ENCODE results near the gene NMNAT2. TPM values are rescaled to one million over a fixed set of nuclear protein-coding genes. Genes with fewer than 3 reads are reported as not detected.
"Not testable (repeated sequence)": the region's sequence is repeated elsewhere in the genome, so short reads cannot be mapped to it uniquely, and the experiment has no call there.

Gene NMNAT2
- total and polyA plus RNA-seq, 2 donors: 0.23 to 0.28 TPM

- H3K9me3 ChIP-seq (ENCODE audit: control insufficient read depth in 2 of 2, insufficient read depth in 1 of 2, low read length in 1 of 2): no peaks in the 10 kb centered on the region
- no peaks in the 10 kb centered on the region for H3K36me3 ChIP-seq (ENCODE audit: control insufficient read depth in 2 of 2, insufficient read depth in 2 of 2, low read length in 1 of 2)
- peaks cover 0 to 2% of the 10 kb centered on the region in 2 donors for H3K27me3 ChIP-seq (ENCODE audit: control insufficient read depth in 2 of 2, insufficient read depth in 1 of 2, low read length in 1 of 2)
- peaks cover 0 to 5% of the 10 kb centered on the region in 2 donors for H3K4me1 ChIP-seq (ENCODE audit: control insufficient read depth in 2 of 2, insufficient read depth in 2 of 2, low read length in 2 of 2)
- no peak for DNase-seq (ENCODE audit: low read depth in 6 of 9, low spot score in 9 of 9)
- WGBS: 94% methylated on average over 7 of the region's 7 CpGs
- H3K4me3 ChIP-seq (ENCODE audit: low read length in 2 of 2): no peak overlapping the region
- H3K27ac ChIP-seq (ENCODE audit: low read depth in 1 of 2, low read length in 1 of 2): no peak overlapping the region
These were observed 140.1 kb downstream of the NMNAT2 start for GRCh38 chr1:183277821-183278738.

- H3K4me1 ChIP-seq (ENCODE audit: control insufficient read depth in 2 of 2, insufficient read depth in 2 of 2, low read length in 2 of 2): no peaks in the 10 kb centered on the region
- no peak for DNase-seq (ENCODE audit: low read depth in 6 of 9, low spot score in 9 of 9)
These were observed 141.6 kb downstream of the NMNAT2 start for GRCh38 chr1:183276386-183277080.

GRCh38 chr1:183275322-183275721 is 142.9 kb downstream of the NMNAT2 start:
- Histone ChIP-seq H3K9me3 (ENCODE audit: control insufficient read depth in 2 of 2, insufficient read depth in 1 of 2, low read length in 1 of 2) (no peaks in the 10 kb centered on the region), H3K4me1 (ENCODE audit: control insufficient read depth in 2 of 2, insufficient read depth in 2 of 2, low read length in 2 of 2) (no peaks in the 10 kb centered on the region), H3K4me3 (ENCODE audit: low read length in 2 of 2) (no peak overlapping the region), H3K27ac (ENCODE audit: low read depth in 1 of 2, low read length in 1 of 2) (no peak overlapping the region), H3K36me3 (ENCODE audit: control insufficient read depth in 2 of 2, insufficient read depth in 2 of 2, low read length in 1 of 2) (no peaks in the 10 kb centered on the region), H3K27me3 (ENCODE audit: control insufficient read depth in 2 of 2, insufficient read depth in 1 of 2, low read length in 1 of 2) (no peaks in the 10 kb centered on the region)
- DNase-seq (ENCODE audit: low read depth in 6 of 9, low spot score in 9 of 9): no peak
- 94% methylated on average over 3 of the region's 3 CpGs for WGBS

More at GRCh38 chr1:183276386-183277080, 141.6 kb downstream of the NMNAT2 start:
- Histone ChIP-seq H3K27me3 (ENCODE audit: control insufficient read depth in 2 of 2, insufficient read depth in 1 of 2, low read length in 1 of 2) (no peaks in the 10 kb centered on the region), H3K36me3 (ENCODE audit: control insufficient read depth in 2 of 2, insufficient read depth in 2 of 2, low read length in 1 of 2) (no peaks in the 10 kb centered on the region), H3K9me3 (ENCODE audit: control insufficient read depth in 2 of 2, insufficient read depth in 1 of 2, low read length in 1 of 2) (no peaks in the 10 kb centered on the region), H3K27ac (ENCODE audit: low read depth in 1 of 2, low read length in 1 of 2) (no peak overlapping the region), H3K4me3 (ENCODE audit: low read length in 2 of 2) (no peak overlapping the region)
- WGBS: 98% methylated on average over 9 of the region's 9 CpGs

- H3K4me1 ChIP-seq (ENCODE audit: control insufficient read depth in 2 of 2, insufficient read depth in 2 of 2, low read length in 2 of 2): no peaks in the 10 kb centered on the region
- no peak overlapping the region for H3K4me3 ChIP-seq (ENCODE audit: low read length in 2 of 2)
- WGBS: 90% methylated on average over 3 of the region's 3 CpGs
- H3K36me3 ChIP-seq (ENCODE audit: control insufficient read depth in 2 of 2, insufficient read depth in 2 of 2, low read length in 1 of 2): no peaks in the 10 kb centered on the region
- no peak for DNase-seq (ENCODE audit: low read depth in 6 of 9, low spot score in 9 of 9)
- no peaks in the 10 kb centered on the region for H3K27me3 ChIP-seq (ENCODE audit: control insufficient read depth in 2 of 2, insufficient read depth in 1 of 2, low read length in 1 of 2)
- no peak overlapping the region for H3K27ac ChIP-seq (ENCODE audit: low read depth in 1 of 2, low read length in 1 of 2)
- H3K9me3 ChIP-seq (ENCODE audit: control insufficient read depth in 2 of 2, insufficient read depth in 1 of 2, low read length in 1 of 2): no peaks in the 10 kb centered on the region
These were observed 143.3 kb downstream of the NMNAT2 start for GRCh38 chr1:183274836-183275235.

GRCh38 chr1:183273984-183274383 is 144.2 kb downstream of the NMNAT2 start:
- H3K4me3 ChIP-seq (ENCODE audit: low read length in 2 of 2); H3K36me3 ChIP-seq (ENCODE audit: control insufficient read depth in 2 of 2, insufficient read depth in 2 of 2, low read length in 1 of 2); H3K27me3 ChIP-seq (ENCODE audit: control insufficient read depth in 2 of 2, insufficient read depth in 1 of 2, low read length in 1 of 2); H3K9me3 ChIP-seq (ENCODE audit: control insufficient read depth in 2 of 2, insufficient read depth in 1 of 2, low read length in 1 of 2); H3K4me1 ChIP-seq (ENCODE audit: control insufficient read depth in 2 of 2, insufficient read depth in 2 of 2, low read length in 2 of 2); DNase-seq (ENCODE audit: low read depth in 6 of 9, low spot score in 9 of 9); H3K27ac ChIP-seq (ENCODE audit: low read depth in 1 of 2, low read length in 1 of 2): not testable (repeated sequence)
- WGBS: 96% methylated on average over 4 of the region's 4 CpGs

GRCh38 chr1:183273300-183273699 is 144.9 kb downstream of the NMNAT2 start:
- H3K9me3 ChIP-seq (ENCODE audit: control insufficient read depth in 2 of 2, insufficient read depth in 1 of 2, low read length in 1 of 2): no peaks in the 10 kb centered on the region
- 94% methylated on average over 5 of the region's 5 CpGs for WGBS
- DNase-seq (ENCODE audit: low read depth in 6 of 9, low spot score in 9 of 9): no peak
- no peak overlapping the region for H3K4me3 ChIP-seq (ENCODE audit: low read length in 2 of 2)
- no peaks in the 10 kb centered on the region for H3K27me3 ChIP-seq (ENCODE audit: control insufficient read depth in 2 of 2, insufficient read depth in 1 of 2, low read length in 1 of 2)
- no peaks in the 10 kb centered on the region for H3K4me1 ChIP-seq (ENCODE audit: control insufficient read depth in 2 of 2, insufficient read depth in 2 of 2, low read length in 2 of 2)
- H3K27ac ChIP-seq (ENCODE audit: low read depth in 1 of 2, low read length in 1 of 2): no peak overlapping the region
- no peaks in the 10 kb centered on the region for H3K36me3 ChIP-seq (ENCODE audit: control insufficient read depth in 2 of 2, insufficient read depth in 2 of 2, low read length in 1 of 2)

GRCh38 chr1:183272390-183272848 is 145.8 kb downstream of the NMNAT2 start:
- Histone ChIP-seq H3K4me1 (ENCODE audit: control insufficient read depth in 2 of 2, insufficient read depth in 2 of 2, low read length in 2 of 2) (peaks cover 0 to 3% of the 10 kb centered on the region in 2 donors), H3K36me3 (ENCODE audit: control insufficient read depth in 2 of 2, insufficient read depth in 2 of 2, low read length in 1 of 2) (no peaks in the 10 kb centered on the region), H3K9me3 (ENCODE audit: control insufficient read depth in 2 of 2, insufficient read depth in 1 of 2, low read length in 1 of 2) (no peaks in the 10 kb centered on the region), H3K27ac (ENCODE audit: low read depth in 1 of 2, low read length in 1 of 2) (no peak overlapping the region), H3K27me3 (ENCODE audit: control insufficient read depth in 2 of 2, insufficient read depth in 1 of 2, low read length in 1 of 2) (no peaks in the 10 kb centered on the region), H3K4me3 (ENCODE audit: low read length in 2 of 2) (no peak overlapping the region)
- no peak for DNase-seq (ENCODE audit: low read depth in 6 of 9, low spot score in 9 of 9)
- WGBS: 95% methylated on average over 4 of the region's 4 CpGs

- Histone ChIP-seq H3K36me3 (ENCODE audit: control insufficient read depth in 2 of 2, insufficient read depth in 2 of 2, low read length in 1 of 2) (no peaks in the 10 kb centered on the region), H3K4me3 (ENCODE audit: low read length in 2 of 2) (no peak overlapping the region), H3K9me3 (ENCODE audit: control insufficient read depth in 2 of 2, insufficient read depth in 1 of 2, low read length in 1 of 2) (no peaks in the 10 kb centered on the region), H3K4me1 (ENCODE audit: control insufficient read depth in 2 of 2, insufficient read depth in 2 of 2, low read length in 2 of 2) (peaks cover 0 to 3% of the 10 kb centered on the region in 2 donors), H3K27ac (ENCODE audit: low read depth in 1 of 2, low read length in 1 of 2) (peak overlapping the region in 1 of 2 donors; percentile 46), H3K27me3 (ENCODE audit: control insufficient read depth in 2 of 2, insufficient read depth in 1 of 2, low read length in 1 of 2) (no peaks in the 10 kb centered on the region)
- 86% methylated on average over 5 of the region's 5 CpGs for WGBS
- DNase-seq (ENCODE audit: low read depth in 6 of 9, low spot score in 9 of 9): no peak
These were observed 147.5 kb downstream of the NMNAT2 start for GRCh38 chr1:183270541-183271141.

Measured in thymus (tissue), 11 donors.